ENCODE measurements around the gene OGDH. TPM values are rescaled to one million over a fixed set of nuclear protein-coding genes. Genes with fewer than 3 reads are reported as not detected.
"Not testable (repeated sequence)": the region's sequence is repeated elsewhere in the genome, so short reads cannot be mapped to it uniquely, and the experiment has no call there.

Gene OGDH
- total RNA-seq, 1 donor from 2014 or later: 35.1 TPM

GRCh38 chr7:44727937-44728262 lies 121.5 kb downstream of the OGDH start:
- DNase-seq (ENCODE audit: low spot score in 2 of 2) (no peak), FAIRE-seq (no peak)

DNA sequence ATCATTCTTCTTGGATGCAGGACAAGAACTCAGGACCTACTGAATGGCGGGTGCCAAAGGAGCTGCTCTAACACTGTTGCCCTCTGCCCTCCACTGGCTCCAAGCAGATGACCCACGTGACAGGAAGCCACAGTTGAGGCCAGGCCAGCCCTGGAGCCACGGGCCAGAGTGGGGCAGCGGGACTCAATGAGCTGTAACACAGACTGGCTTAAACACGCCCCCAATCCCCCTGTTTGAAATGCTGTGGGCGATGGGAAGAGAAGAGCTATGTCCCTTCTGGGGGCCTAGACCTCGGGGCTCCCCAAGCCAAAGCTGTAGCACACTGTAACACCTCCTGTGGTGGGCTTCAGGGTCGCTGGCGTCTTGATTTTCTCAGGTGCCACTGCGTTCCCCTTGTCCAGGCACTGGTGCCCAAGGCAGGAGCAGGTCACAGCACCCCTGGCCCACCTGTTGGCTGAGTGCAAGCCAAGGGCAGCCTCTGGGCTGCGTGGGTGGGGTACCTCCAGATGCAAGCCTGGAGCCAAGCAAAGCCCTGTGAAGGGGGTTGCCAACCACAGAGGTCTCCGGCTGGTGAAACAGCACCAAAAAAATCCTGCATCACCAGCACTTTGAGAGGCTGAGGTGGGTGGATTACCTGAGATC lies 123.6 kb downstream of the OGDH start:
- DNase-seq (ENCODE audit: low spot score in 2 of 2): no peak
- no peak for FAIRE-seq

- not testable (repeated sequence) for DNase-seq (ENCODE audit: low spot score in 2 of 2)
Measured at GRCh38 chr7:44732971-44733370, 126.5 kb downstream of the OGDH start.

GRCh38 chr7:44733708-44734481 lies 127.5 kb downstream of the OGDH start:
- DNase-seq (ENCODE audit: low spot score in 2 of 2) (no peak), FAIRE-seq (no peak)

More at GRCh38 chr7:44732971-44733370, 126.5 kb downstream of the OGDH start:
- not testable (repeated sequence) for FAIRE-seq

DNA sequence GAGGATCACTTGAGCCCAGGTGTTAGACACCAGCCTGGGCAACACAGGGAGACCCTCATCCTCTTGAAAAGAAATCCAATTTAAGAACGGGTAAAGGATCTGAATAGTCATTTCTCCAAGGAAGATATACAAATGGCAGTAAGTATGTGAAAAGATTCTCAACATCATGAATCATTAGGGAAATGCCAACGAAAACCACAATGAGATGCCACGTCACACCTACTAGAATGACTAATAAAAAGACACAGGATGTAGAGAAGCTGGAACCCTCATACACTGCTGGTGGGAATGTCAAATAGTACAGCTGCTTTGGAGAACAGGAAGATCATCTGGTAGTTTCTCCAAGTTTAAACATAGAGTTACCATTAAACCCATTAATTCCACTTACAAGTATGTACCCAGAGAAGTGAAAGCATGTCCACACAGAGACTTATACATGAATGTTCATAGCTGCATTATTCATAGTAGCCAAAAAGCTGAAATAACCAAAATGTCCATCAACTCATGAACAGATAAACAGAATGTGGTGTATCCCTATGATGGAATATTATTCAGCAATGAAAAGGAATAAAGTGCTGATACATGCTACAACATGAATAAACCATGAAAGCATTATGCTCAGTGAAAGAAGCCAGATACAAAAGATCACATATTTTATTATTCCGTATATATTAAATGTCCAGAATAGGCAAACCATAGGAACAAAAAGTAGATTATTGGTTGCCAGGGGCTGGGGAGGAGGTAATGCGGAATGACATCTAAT lies 129.2 kb downstream of the OGDH start:
- DNase-seq (ENCODE audit: low spot score in 2 of 2) (no peak), FAIRE-seq (no peak)

DNA sequence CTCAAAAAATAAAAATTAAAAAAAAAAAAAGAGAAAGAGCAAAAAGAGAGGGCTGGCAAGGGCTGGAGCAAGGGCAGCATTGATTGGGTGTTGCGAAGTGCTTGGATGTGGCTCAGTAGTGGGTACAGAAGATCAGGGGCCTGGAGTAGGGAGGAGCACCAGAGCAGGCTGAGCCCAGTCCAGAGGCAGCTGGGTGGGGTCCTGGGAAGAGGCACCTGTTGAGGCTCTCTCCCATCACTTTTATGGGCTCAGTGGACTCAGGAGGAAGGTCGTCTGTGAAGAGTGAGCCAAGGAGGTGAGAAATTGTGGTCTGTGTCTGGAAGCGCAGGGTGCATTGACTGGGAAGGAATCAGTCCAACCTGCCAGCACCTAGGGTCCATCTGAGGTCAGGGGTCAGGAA lies 130.5 kb downstream of the OGDH start:
- FAIRE-seq (no peak), DNase-seq (ENCODE audit: low spot score in 2 of 2) (no peak)

DNA sequence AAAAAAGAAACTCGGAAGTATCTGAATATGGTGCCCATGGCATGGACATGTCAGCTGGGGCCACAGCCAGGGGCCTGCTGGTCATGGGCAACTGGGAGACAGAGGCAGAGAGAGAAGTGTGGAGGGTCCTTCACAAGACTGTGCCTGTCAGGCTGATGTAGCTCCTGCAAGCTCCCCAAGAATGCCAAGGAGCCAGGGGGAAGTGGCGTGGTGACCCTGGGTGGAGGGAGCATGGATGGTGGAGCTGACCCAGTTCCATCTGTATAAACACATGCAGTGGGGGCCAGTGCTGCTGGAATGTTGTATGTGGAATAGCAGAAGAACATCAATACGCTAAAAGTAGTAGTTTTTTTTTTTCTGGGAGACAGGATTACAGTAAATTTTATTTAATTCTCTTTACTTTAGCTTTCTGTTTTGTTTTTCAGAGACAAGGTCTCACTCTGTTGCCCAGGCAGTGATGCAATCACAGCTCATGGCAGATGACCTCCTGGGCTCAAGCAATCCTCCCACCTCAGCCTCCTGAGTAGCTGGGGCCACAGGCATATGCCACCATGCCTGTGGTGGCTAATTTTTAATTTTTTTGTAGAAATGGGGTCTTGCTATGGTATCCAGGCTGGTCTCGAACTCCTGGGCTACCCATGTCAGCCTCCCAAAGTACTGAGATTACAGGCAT lies 131.8 kb downstream of the OGDH start:
- no peak for FAIRE-seq
- no peak for DNase-seq (ENCODE audit: low spot score in 2 of 2)

DNA sequence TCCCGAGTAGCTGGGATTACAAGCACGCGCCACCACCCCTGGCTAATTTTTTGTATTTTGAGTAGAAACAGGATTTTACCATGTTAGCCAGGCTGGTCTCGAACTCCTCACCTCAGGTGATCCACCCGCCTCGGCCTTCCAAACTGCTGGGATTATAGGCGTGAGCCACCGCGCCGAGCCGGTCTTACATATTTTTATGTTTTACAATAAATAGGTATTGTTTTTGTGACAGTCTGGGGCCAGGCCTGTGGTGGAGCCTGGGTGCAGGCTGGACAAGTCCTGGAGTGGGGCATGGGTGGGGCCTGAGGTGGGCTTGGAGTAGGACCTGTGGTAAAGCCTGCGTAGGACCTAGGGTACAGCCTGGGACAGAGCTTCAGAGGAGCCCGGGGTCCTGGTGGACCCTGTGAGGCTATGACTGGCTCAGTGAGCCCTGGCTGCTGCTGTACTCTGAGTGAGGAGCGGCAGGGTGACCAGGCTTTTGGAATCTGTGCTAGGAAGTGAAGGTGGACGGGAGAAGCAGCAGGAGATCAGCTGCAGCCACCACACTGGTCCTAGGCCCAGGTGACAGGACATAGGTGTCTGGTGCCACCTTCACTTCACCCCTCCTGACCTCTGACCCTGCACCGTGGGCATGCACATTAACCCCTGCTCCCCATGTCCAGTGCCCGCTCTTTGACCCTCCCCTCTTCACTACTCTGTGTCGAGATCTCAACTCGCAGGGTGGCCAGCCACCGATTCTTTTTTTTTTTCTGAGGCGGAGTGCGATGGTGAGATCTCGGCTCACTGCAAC lies 132.6 kb downstream of the OGDH start:
- DNase-seq (ENCODE audit: low spot score in 2 of 2): no peak
- FAIRE-seq: no peak

- FAIRE-seq (no peak), DNase-seq (ENCODE audit: low spot score in 2 of 2) (no peak)
Measured at GRCh38 chr7:44740055-44740454, 133.6 kb downstream of the OGDH start.

DNA sequence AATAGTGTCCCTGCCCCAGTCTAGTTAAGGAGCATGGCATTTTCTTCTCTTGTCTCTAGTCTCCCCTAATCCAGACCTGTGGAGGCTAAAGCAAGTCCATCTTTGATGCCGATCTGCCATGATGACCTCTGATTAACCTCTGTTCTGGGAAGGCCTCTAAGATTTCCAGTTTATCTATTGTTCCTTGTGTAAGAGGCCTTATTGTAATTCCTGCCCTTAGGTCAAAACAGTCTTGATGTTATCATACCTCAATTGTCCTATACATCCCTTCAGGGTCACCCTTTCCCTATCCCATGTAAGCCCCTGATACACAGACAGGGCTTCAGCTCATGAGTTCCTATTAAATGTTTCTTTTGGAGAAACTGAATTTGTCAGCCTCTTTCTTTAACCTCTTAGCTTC lies 137.3 kb downstream of the OGDH start:
- no peak for FAIRE-seq
- no peak for DNase-seq (ENCODE audit: low spot score in 2 of 2)

- DNase-seq (ENCODE audit: low spot score in 2 of 2): peak; percentile 99
- FAIRE-seq: no peak
Measured at GRCh38 chr7:44748045-44748947, 141.9 kb downstream of the OGDH start, which contains the start of gene ZMIZ2. TSS of gene ZMIZ2 (plus strand) at chr7:44748847. CDS start at chr7:44756250, 7,403 bp downstream.

DNA sequence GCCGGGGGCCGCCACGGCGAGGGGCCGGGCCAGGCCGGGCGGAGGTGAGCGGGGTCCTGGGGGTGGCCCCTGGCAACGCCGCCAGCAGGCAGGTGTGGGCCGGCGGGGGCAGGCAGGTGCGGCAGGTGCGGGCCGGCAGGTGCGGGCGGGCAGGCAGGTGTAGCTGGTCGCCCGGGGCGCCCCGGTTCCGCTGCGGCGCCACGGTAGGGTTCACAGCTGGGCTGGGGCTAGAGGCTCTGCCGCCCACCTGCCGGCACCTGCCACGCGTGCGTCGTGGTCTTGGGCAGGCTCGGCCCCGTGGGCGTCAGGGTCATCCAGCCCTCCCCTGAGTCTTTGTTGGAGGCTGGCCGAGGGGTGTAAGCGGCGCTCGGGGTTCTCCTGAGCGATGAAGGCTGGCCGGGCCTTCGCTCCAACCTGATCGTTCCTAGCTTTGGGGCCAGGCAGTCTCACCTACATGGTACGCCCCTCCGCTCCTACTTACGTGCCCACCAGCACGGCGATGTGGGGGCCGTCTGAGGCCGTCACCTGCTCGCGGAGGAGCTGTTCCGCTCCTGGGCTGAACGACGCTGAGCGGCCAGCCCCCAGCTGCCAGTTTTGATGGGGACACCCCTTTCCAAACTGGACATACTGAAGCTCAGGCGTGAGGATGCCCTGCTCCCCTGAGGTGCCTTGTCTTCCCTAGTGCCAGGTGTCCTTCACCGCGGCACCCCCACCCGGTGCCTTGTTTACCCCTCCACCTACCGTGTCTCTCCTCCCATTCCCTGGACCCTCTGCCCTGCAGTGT lies 142.7 kb downstream of the OGDH start:
- FAIRE-seq: no peak

DNA sequence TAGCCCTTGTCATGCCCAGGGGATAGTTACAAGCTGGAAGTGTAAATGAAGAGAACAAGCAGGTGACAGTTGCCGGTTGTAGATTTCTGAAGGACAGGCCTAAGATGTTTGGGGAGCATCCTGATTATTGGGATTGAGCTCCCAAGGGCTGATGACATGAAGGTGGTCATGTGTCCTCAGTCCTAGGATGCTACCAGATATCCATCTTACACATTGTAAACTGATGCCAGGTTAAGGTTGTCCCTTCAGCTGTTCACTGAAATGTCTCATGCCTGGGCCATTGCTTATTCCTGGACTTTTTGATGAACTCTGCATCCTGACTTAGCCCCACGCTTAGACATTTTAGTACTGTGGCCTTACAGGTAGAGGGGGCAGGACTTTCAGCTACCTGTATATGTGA lies 143.6 kb downstream of the OGDH start:
- no peak for FAIRE-seq
- no peak for DNase-seq (ENCODE audit: low spot score in 2 of 2)

More for the DNA sequence above, 142.7 kb downstream of the OGDH start:
- peak in 1 of 2 donors; percentile 35 for DNase-seq (ENCODE audit: low spot score in 2 of 2)

DNA sequence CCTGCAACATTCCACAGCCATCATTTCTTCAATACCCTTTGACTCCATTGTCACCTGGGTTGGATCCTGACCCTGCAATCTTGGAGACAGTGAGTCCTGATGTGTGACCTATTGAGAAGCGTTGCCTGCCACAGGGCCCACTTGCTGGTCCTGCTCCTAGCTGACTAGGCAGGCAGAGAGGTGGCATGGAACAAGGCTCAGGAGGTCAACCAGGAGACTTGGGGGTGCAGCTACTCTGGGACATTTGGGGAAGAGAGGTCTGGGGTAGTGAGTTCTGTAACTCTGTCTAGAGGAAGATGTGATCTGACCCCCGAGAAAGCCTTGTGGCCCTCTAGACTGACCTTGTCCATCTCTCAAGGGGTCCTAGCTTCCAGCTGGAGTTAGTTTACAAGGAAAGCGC lies 144.0 kb downstream of the OGDH start:
- DNase-seq (ENCODE audit: low spot score in 2 of 2): no peak
- FAIRE-seq: no peak

- DNase-seq (ENCODE audit: low spot score in 2 of 2): no peak
- no peak for FAIRE-seq
Measured at GRCh38 chr7:44750921-44751571, 144.6 kb downstream of the OGDH start.

DNA sequence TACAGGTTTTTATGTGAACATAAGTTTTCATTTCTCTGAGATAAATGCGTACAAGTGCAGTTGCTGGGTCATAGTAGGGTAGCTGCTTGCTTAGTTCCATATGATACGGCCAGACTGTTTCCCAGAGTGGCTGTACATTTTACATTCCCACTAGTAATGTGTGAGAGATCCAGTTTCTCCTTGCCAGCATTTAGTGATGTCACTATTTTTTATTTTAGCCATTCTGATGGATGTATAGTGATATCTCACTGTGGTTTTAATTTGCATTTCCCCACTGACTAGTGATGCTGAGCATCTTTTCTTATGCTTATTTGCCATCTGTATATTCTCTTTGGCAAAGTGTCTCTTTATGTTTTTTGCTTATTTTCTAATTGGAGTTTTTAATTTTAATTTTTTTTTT lies 146.4 kb downstream of the OGDH start:
- DNase-seq (ENCODE audit: low spot score in 2 of 2) (no peak), FAIRE-seq (no peak)

DNA sequence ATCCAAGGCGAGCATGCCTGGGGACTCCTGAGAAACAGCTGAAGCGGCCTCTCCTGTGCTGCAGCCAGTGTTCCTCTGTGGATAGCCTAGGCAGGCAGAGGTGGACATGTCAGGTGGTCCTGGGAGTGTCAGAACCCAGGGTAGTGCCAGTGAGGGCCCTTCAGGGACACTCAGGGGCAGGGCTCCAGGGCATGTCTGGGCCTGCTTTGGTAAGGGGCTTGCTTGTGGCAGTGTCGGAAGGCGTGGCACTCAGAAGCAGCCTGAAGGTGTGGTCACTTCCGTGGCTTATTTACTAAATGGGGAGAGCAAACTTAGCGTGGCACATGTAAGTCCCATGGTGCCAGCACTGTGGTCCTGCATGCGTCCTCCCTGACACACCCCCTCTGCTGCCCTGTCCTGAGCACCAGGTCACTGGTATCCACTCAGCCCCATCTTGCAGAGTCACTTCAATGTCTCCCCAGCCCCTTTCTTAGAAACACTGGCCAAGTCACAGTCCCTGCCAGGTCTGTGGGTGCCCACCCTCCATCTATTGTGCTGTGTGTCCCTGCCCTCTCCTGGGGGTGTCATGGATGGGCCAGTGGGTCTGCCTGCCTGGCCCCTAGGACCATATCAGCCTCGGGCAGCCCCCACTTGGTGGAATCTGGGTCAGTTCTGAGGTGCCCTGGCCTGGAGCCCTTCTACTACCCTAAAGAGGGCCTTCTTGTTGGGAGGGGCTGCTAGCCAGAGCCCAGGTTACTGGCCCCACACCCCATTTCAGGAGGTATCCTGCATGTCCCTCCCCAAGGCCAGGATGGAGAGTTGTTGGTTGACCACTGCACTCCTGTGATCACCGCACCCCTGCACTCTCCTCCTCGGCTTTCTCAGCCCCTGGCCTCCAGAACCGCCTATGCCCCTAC lies 148.6 kb downstream of the OGDH start:
- DNase-seq (ENCODE audit: low spot score in 2 of 2) (no peak), FAIRE-seq (no peak)

Measured in frontal cortex (tissue), 4 donors.